Amniotic stem cell (primary cell): ENCODE results near the gene STK39.
"Not testable (repeated sequence)": the region's sequence is repeated elsewhere in the genome, so short reads cannot be mapped to it uniquely, and the experiment has no call there.

Experiments
- DNase-seq: peaks from one replicate; lab custom pipeline; 2025; lab: John Stamatoyannopoulos, UW

Gene STK39

GRCh38 chr2:168044579-168044978 is 202.8 kb downstream of the STK39 start:
- no peak for DNase-seq

GRCh38 chr2:168044176-168044575 is 203.2 kb downstream of the STK39 start:
- no peak for DNase-seq

- DNase-seq: not testable (repeated sequence)
Measured at GRCh38 chr2:168042127-168042824, 205.1 kb downstream of the STK39 start.

- no peak for DNase-seq
Measured at GRCh38 chr2:168039881-168040280, 207.5 kb downstream of the STK39 start.

- no peak for DNase-seq
Measured at GRCh38 chr2:168037778-168038177, 209.6 kb downstream of the STK39 start.

- no peak for DNase-seq
Measured at GRCh38 chr2:168035458-168035857, 211.9 kb downstream of the STK39 start.

- DNase-seq: no peak
Measured at GRCh38 chr2:168034616-168035015, 212.8 kb downstream of the STK39 start.

- DNase-seq: no peak
Measured at GRCh38 chr2:168033966-168034365, 213.4 kb downstream of the STK39 start.

- DNase-seq: no peak
Measured at GRCh38 chr2:168032091-168032490, 215.3 kb downstream of the STK39 start.

- DNase-seq: peak; percentile 66
Measured at GRCh38 chr2:168030862-168031624, 216.4 kb downstream of the STK39 start.

- DNase-seq: no peak
Measured at GRCh38 chr2:168029071-168029470, 218.3 kb downstream of the STK39 start.

- DNase-seq: no peak
Measured at GRCh38 chr2:168028362-168028761, 219.0 kb downstream of the STK39 start.

GRCh38 chr2:168025487-168026202 is 221.8 kb downstream of the STK39 start:
- DNase-seq: no peak

GRCh38 chr2:168024459-168024858 is 222.9 kb downstream of the STK39 start:
- DNase-seq: no peak

GRCh38 chr2:168021800-168022587 is 225.4 kb downstream of the STK39 start:
- DNase-seq: no peak

- DNase-seq: no peak
Measured at GRCh38 chr2:168015274-168015953, 232.0 kb downstream of the STK39 start.

- DNase-seq: no peak
Measured at GRCh38 chr2:168009900-168010299, 237.5 kb downstream of the STK39 start.

- DNase-seq: no peak
Measured at GRCh38 chr2:168008646-168009195, 238.7 kb downstream of the STK39 start.

- DNase-seq: no peak
Measured at GRCh38 chr2:168006498-168006897, 240.9 kb downstream of the STK39 start.

- no peak for DNase-seq
Measured at GRCh38 chr2:168005586-168005985, 241.8 kb downstream of the STK39 start.

GRCh38 chr2:168003876-168004275 is 243.5 kb downstream of the STK39 start:
- DNase-seq: no peak
